Measurements from ENCODE around the gene SNTB2.

DNA sequence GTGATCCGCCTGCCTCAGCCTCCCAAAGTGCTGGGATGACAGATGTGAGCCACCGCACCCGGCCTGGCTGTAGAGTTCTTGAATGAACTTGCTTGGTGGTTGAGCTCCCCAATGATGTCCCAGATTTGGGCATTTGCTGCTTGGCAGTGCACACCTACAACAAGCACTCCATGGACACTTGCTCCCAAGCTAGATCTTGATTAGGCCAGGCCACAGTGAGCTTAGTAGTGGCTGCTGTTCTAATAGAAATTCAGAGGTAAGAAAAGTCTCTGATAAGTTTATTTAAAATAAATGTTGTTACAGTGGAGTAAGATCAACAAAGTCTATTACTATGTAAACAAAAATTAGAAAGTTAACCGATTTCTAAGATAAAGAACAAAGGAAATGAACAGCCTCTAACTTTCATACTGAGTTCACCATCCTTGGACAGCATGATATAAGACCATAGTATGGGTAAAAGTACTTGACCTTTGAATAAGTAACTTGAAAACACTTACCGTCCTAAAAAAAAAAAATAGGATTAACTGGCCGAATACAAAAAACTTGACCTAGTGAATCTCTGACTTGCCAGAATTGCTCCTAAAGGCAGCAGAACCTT lies 163.7 kb downstream of the SNTB2 start:
- TF ChIP-seq MAX (IDR thresholded peaks at IDR 0.05; ENCODE audit: insufficient read depth, insufficient read length) (no peak), FOS (IDR thresholded peaks at IDR 0.05; ENCODE audit: borderline replicate concordance, insufficient read depth, low read length) (no peak), POLR2A (IDR thresholded peaks at IDR 0.05; ENCODE audit: low read depth, low read length) (no peak)
- TF ChIP-seq, protein P1, sequence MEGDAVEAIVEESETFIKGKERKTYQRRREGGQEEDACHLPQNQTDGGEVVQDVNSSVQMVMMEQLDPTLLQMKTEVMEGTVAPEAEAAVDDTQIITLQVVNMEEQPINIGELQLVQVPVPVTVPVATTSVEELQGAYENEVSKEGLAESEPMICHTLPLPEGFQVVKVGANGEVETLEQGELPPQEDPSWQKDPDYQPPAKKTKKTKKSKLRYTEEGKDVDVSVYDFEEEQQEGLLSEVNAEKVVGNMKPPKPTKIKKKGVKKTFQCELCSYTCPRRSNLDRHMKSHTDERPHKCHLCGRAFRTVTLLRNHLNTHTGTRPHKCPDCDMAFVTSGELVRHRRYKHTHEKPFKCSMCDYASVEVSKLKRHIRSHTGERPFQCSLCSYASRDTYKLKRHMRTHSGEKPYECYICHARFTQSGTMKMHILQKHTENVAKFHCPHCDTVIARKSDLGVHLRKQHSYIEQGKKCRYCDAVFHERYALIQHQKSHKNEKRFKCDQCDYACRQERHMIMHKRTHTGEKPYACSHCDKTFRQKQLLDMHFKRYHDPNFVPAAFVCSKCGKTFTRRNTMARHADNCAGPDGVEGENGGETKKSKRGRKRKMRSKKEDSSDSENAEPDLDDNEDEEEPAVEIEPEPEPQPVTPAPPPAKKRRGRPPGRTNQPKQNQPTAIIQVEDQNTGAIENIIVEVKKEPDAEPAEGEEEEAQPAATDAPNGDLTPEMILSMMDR (IDR thresholded peaks at IDR 0.05; ENCODE audit: extremely low read depth in 1 of 2, insufficient read depth in 1 of 2, low read depth in 1 of 2, low read length in 2 of 2), result no peak

Data from endothelial cell of umbilical vein (primary cell).